T follicular helper cell (primary cell): Measurements from ENCODE around the gene C14orf93.
"Not testable (repeated sequence)": the region's sequence is repeated elsewhere in the genome, so short reads cannot be mapped to it uniquely, and the experiment has no call there.

ENCODE experiments used
- DNase-seq: peaks from one replicate; pipeline ENCODE4 v3.0.0-alpha.2; 2020; ENCODE audit warnings: low read depth

C14orf93 gene

DNA sequence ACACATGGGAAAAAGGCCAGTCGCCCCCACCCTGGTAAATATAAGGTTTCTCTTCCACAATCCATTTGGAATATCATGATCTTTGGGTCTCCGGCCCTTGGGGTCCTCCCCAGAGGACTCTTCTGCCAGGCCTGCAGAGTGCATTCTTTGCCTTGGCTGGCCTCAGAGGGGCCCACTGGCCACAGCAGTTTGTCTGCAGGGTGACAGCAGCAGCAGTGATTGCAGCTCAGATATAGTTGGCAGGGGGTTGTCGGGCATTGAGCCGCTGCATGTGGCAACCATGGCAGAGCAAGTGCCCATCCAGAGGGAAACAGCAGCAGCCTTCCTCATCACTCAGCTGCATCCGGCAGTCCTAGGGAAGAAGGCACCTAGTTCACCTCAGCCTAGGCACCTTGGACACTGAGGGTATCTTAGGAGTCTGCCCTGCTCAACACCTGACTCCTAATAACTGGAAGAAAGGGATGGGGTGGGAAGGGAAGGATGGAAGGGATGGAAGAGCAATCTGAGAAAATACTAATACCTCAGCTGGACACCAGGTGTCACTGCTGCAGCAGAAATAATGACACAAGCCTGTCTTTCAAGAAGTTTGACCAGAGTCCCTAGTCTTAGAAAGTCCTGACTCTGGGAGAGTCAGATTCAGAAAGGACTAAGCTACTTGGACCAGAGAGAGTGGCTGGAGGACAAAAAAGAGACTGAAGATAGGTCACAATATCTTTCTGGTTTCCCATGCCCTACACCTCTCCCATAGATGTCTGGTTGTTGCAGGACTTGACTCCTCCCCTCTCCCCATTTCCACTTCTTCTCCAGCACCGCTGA lies 36.5 kb downstream of the C14orf93 start:
- DNase-seq, result no peak

DNA sequence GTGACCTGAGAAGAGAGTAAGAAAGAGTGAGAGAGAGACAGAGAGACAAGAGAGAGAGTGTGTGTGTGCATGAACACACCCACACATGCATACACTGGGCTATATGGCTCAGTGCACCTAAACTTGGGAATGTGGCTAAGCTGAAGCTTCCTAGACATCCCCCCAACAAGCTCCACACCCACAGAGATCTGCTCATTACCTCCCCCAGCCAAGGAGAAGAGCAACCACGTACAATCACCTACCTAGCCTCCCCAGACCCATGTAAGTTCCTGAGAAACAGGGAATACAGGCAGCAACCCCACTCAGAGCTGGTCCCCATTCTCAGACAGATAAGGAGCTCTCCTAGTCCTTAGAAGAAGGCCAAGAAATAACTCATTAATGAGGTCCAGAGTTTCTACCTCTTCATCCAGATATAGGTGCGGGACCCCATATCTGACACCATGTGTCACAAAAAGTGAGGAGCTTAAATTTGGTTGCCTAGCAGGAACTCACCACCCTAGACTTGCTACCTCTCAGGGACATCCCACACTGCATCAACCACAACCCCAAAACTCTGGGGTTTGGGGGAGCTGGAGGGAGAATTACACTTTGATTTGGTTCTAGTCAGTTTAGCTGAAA lies 37.5 kb downstream of the C14orf93 start:
- no peak for DNase-seq

GRCh38 chr14:22971152-22971551 lies 38.8 kb downstream of the C14orf93 start:
- DNase-seq, result no peak

DNA sequence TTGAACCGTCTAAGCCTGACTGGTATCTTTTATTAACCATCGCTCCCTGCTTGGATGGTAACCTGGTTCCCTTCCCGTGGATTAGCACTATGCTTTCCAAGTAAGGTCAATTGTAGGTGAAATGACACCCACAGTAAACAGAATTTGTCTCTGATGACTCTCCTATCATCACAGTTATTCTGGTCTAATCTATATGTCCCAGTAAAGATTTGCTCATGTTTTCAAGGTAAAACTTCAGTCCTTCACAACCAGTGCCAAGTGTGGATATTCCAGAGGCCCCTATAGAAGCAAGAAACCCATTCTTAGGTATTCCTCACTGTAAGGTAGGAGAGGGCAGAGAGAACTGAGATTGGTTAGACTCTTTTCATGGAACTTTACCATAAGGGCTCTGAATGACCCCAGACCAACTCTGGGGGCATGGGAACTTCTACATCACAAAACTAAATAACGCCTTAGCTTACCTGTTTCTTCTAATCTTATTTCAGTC lies 43.1 kb downstream of the C14orf93 start:
- DNase-seq, result no peak

DNA sequence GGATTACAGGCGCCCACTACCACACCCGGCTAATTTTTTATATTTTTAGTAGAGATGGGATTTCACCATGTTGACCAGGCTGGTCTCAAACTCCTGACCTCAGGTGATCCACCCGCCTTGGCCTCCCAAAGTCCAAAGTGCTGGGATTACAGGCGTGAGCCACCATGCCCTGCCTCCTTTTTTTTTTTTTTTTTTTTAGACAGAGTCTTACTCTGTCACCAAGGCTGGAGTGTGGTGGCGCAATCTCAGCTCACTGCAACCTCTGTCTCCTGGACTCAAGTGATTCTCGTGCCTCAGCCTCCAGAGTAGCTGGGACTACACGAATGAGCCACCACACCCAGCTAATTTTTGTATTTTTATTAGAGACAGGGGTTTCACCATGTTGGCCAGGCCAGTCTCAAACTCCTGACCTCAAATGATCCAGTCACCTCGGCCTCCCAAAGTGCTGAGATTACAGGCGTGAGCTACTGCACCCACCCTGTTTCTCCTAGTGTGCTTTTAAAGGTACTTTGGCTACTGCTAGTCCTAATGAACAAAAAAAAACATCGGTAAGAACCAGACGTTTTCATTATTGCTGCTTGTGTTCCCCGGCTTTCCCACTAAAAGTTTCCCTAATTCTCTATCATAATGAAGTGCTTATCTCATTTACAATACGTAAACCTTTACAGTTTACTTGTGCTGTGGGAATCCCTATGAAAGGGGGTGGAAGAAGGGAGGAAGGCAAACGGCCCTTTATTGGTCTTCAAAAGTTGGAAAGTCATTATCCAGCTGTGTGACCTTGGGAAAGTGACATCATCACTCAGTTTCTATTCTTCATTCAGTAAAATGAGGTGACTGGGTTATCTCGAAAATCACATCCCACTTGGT lies 43.8 kb downstream of the C14orf93 start:
- DNase-seq, result not testable (repeated sequence)

DNA sequence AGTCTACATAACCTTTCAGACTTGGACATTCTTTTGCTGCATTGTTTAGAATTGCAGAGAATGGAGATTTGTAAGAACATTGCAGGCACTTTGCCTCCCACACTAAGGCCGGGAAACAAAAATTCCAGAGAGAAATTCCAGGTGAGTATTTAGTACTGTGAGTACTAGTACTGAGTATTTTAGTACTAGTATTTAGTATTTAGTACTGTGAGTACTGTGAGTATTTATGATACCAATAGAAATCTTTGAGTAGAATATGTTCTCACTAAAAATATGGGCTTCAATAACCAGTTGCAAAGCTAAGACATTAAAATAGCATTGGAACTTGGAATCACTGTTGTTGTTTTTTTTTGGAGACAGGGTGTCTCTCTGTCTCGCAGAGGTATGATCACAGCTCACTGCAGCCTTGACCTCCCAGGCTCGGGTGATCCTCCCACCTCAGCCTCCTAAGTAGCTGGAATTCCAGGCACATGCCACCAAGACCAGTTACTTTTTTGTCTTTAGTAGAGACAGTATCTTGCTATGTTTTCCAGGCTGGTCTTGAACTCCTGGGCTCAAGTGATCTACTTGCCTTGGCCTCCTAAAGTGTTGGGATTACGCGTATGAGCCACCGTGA lies 47.8 kb downstream of the C14orf93 start:
- no peak for DNase-seq

- no peak for DNase-seq
Measured at GRCh38 chr14:22955702-22956569, 54.0 kb downstream of the C14orf93 start.

DNA sequence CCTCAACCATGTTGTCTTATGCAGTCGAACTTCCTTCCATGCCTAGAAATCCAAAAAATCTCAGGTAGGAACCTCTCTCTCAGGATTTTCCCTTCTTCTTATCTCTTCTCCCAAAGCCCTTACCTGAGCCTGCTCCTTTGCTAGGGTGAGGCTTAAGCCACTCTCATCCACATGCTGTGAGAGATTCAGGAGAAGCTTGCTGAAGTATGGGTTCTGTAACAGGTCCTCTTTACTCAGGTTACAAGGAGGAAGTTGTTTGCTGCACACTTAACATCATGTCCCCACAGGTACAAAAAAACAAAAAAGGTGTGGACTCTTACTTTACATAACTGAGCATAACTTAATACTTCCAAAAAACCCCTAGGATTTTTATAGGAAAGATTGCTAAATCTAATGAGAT lies 57.5 kb downstream of the C14orf93 start:
- DNase-seq, result no peak

GRCh38 chr14:22951795-22952194 lies 58.1 kb downstream of the C14orf93 start:
- DNase-seq, result not testable (repeated sequence)

DNA sequence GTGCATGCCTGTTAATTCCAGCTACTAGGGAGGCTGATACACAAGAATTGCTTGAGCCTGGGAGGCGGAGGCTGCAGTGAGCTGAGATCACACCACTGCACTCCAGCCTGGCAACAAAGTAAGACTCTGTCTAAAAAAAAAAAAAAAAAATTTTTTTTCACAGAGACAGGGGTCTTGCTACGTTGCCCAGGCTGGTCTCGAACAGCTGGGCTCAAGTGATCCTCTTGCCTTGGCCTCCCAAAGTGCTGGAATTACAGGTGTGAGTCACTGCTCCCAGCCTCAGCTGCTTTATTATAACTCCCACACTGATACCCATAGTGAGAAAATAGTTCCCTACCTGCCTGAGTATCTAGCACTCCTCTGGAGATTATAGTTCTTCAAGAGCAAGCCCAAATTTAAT lies 64.3 kb downstream of the C14orf93 start:
- DNase-seq, result no peak

GRCh38 chr14:22939684-22940083 lies 70.3 kb downstream of the C14orf93 start:
- no peak for DNase-seq
